OCI-LY3 (cell line): ENCODE measurements around the gene BCO1.

Experiments used
- H2AFZ ChIP-seq: fragments of 200-600, 300-600 bp; shearing (Covaris generic); 2 replicates; pipeline ENCODE4 v1.6.0; 2014; ENCODE audit warnings: antibody characterized with exemption, low read depth, low read length
- H3K27ac ChIP-seq: fragments of 200-600, 300-600 bp; sonication (generic); 2 replicates; pipeline ENCODE4 v1.5.1; 2014; ENCODE audit warnings: mild to moderate bottlenecking, low read length, moderate library complexity, mixed read lengths
- H3K27me3 ChIP-seq: fragments of 200-600, 300-600 bp; sonication (generic); 2 replicates; pipeline ENCODE4 v1.6.1; 2014; ENCODE audit warnings: low read depth, low read length, mixed read lengths
- H3K36me3 ChIP-seq: fragments of 200-600, 300-600 bp; sonication (generic); replicated peaks from 2 replicates; pipeline ENCODE3; 2014; ENCODE audit warnings: low read depth, low read length, mixed read lengths
- H3K4me1 ChIP-seq: fragments of 300-600, 200-600 bp; sonication (generic); 2 replicates; pipeline ENCODE4 v1.6.1; 2014; ENCODE audit warnings: low read length, mixed read lengths
- H3K4me2 ChIP-seq: fragments of 200-600, 300-600 bp; sonication (generic); 2 replicates; pipeline ENCODE4 v1.6.1; 2014; ENCODE audit warnings: low read length, mixed read lengths
- H3K4me3 ChIP-seq: fragments of 300-600, 200-600 bp; sonication (generic); 2 replicates; pipeline ENCODE4 v1.5.1; 2014; ENCODE audit warnings: antibody characterized with exemption, mild to moderate bottlenecking, low read length, moderate library complexity
- H3K79me2 ChIP-seq: fragments of 300-600, 200-600 bp; shearing (Covaris generic); 2 replicates; pipeline ENCODE4 v1.6.1; 2014; ENCODE audit warnings: mild to moderate bottlenecking, low read length, mixed read lengths
- H3K9ac ChIP-seq: fragments of 300-600, 200-600 bp; shearing (Covaris generic); 2 replicates; pipeline ENCODE4 v1.6.0; 2014; ENCODE audit warnings: mild to moderate bottlenecking, low read length, moderate library complexity
- H3K9me3 ChIP-seq: fragments of 200-600, 300-600 bp; shearing (Covaris generic); 2 replicates; pipeline ENCODE4 v1.6.1; 2014; ENCODE audit warnings: low read length, mixed read lengths; ENCODE audit not compliant: insufficient read depth
- H4K20me1 ChIP-seq: fragments of 200-600, 300-600 bp; sonication (generic); 2 replicates; pipeline ENCODE4 v1.6.1; 2016; ENCODE audit warnings: low read length, mixed read lengths; ENCODE audit not compliant: insufficient read depth
- EZH2phosphoT487 ChIP-seq: fragments of 200-600 bp; shearing (Covaris generic); IDR thresholded peaks from 2 replicates; pipeline ENCODE4 v1.6.1; 2018; ENCODE audit warnings: antibody characterized with exemption, mixed run types, low read depth
- TF ChIP-seq, protein P1 (sequence below): fragments of 200-600, 300-600 bp; sonication (generic); IDR thresholded peaks from 2 replicates; pipeline ENCODE4 v1.5.1; 2014; ENCODE audit warnings: antibody characterized with exemption, low read length, low read depth

Gene BCO1

GRCh38 chr16:81327011-81327410 is 88.5 kb downstream of the BCO1 start:
- Histone ChIP-seq H3K4me3 (no peak overlapping the region), H3K36me3 (peaks cover 4% of the 10 kb centered on the region), H3K4me2 (no peak overlapping the region), H4K20me1 (peaks cover 20% of the 10 kb centered on the region; the same call in 1 of the 2 replicates), H2AFZ (no peak overlapping the region), H3K9me3 (no peaks in the 10 kb centered on the region), H3K4me1 (no peaks in the 10 kb centered on the region), H3K27ac (no peak overlapping the region), H3K79me2 (peaks cover 28% of the 10 kb centered on the region), H3K9ac (no peak overlapping the region), H3K27me3 (no peaks in the 10 kb centered on the region)
- TF ChIP-seq, protein P1, sequence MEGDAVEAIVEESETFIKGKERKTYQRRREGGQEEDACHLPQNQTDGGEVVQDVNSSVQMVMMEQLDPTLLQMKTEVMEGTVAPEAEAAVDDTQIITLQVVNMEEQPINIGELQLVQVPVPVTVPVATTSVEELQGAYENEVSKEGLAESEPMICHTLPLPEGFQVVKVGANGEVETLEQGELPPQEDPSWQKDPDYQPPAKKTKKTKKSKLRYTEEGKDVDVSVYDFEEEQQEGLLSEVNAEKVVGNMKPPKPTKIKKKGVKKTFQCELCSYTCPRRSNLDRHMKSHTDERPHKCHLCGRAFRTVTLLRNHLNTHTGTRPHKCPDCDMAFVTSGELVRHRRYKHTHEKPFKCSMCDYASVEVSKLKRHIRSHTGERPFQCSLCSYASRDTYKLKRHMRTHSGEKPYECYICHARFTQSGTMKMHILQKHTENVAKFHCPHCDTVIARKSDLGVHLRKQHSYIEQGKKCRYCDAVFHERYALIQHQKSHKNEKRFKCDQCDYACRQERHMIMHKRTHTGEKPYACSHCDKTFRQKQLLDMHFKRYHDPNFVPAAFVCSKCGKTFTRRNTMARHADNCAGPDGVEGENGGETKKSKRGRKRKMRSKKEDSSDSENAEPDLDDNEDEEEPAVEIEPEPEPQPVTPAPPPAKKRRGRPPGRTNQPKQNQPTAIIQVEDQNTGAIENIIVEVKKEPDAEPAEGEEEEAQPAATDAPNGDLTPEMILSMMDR: no peak
- TF ChIP-seq EZH2phosphoT487: no peak

- H3K27me3 ChIP-seq: no peaks in the 10 kb centered on the region
- H2AFZ ChIP-seq: no peak overlapping the region
- H3K4me2 ChIP-seq: no peak overlapping the region
- no peak for TF ChIP-seq EZH2phosphoT487
- no peak overlapping the region for H3K9ac ChIP-seq
- peaks cover 23% of the 10 kb centered on the region; the same call in 1 of the 2 replicates for H4K20me1 ChIP-seq
- H3K4me3 ChIP-seq: no peak overlapping the region
- no peaks in the 10 kb centered on the region for H3K4me1 ChIP-seq
- peaks cover 4% of the 10 kb centered on the region for H3K36me3 ChIP-seq
- peaks cover 25% of the 10 kb centered on the region for H3K79me2 ChIP-seq
- no peak overlapping the region for H3K27ac ChIP-seq
- no peaks in the 10 kb centered on the region for H3K9me3 ChIP-seq
These were observed 89.1 kb downstream of the BCO1 start for GRCh38 chr16:81327447-81328196.

- Histone ChIP-seq H3K9ac (no peak overlapping the region), H3K4me1 (no peaks in the 10 kb centered on the region), H2AFZ (no peak overlapping the region), H3K27ac (no peak overlapping the region), H3K4me2 (no peak overlapping the region), H3K27me3 (no peaks in the 10 kb centered on the region), H3K79me2 (peaks cover 11% of the 10 kb centered on the region; the same call in 1 of the 2 replicates), H3K4me3 (no peak overlapping the region), H3K9me3 (no peaks in the 10 kb centered on the region), H4K20me1 (peaks cover 32% of the 10 kb centered on the region), H3K36me3 (peaks cover under 1% of the 10 kb centered on the region)
- TF ChIP-seq, protein P1: no peak
- no peak for TF ChIP-seq EZH2phosphoT487
These were observed 91.5 kb downstream of the BCO1 start for GRCh38 chr16:81329947-81330346.

- Histone ChIP-seq H3K9me3 (no peaks in the 10 kb centered on the region), H3K4me3 (no peak overlapping the region), H3K79me2 (peaks cover 21% of the 10 kb centered on the region), H2AFZ (no peak overlapping the region), H3K27me3 (no peaks in the 10 kb centered on the region), H4K20me1 (peaks cover 53% of the 10 kb centered on the region), H3K4me2 (no peak overlapping the region), H3K27ac (no peak overlapping the region), H3K36me3 (peaks cover 7% of the 10 kb centered on the region), H3K4me1 (peaks cover 12% of the 10 kb centered on the region), H3K9ac (no peak overlapping the region)
- no peak for TF ChIP-seq EZH2phosphoT487
- TF ChIP-seq, protein P1: no peak
These were observed 94.9 kb downstream of the BCO1 start for GRCh38 chr16:81333356-81333755.
